ENCODE results near the gene DNM2.

DNA sequence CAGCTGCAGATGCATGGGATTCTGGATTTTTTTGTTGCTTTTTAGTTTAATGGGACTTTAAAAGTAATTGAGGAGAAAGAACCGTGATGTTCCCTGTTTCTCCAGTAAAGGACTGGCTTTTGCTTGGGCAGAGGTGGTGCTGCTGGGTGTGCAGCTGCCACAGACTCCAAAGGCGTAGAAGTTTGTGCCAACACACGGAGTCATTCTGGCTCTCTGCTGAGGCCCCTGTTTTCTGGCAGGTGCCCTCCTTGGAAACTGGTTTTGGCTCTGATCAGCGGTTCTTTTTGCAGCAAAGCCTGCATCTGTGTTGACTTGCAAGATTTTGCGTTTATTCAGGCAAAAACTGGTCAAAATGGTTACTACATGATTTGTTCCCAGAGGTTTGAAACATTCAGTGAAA is 32.7 kb upstream of the DNM2 start:
- TF ChIP-seq, protein P1, sequence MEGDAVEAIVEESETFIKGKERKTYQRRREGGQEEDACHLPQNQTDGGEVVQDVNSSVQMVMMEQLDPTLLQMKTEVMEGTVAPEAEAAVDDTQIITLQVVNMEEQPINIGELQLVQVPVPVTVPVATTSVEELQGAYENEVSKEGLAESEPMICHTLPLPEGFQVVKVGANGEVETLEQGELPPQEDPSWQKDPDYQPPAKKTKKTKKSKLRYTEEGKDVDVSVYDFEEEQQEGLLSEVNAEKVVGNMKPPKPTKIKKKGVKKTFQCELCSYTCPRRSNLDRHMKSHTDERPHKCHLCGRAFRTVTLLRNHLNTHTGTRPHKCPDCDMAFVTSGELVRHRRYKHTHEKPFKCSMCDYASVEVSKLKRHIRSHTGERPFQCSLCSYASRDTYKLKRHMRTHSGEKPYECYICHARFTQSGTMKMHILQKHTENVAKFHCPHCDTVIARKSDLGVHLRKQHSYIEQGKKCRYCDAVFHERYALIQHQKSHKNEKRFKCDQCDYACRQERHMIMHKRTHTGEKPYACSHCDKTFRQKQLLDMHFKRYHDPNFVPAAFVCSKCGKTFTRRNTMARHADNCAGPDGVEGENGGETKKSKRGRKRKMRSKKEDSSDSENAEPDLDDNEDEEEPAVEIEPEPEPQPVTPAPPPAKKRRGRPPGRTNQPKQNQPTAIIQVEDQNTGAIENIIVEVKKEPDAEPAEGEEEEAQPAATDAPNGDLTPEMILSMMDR (IDR thresholded peaks at IDR 0.05), result no peak
- no peak for TF ChIP-seq POLR2A (IDR thresholded peaks at IDR 0.05)
